Gastroesophageal sphincter (tissue), 4 donors: ENCODE measurements around the gene ARID1B. TPM values are rescaled to one million over a fixed set of nuclear protein-coding genes. Genes with fewer than 3 reads are reported as not detected.

Source experiments
- ATAC-seq: fragments of 150-250 bp; one replicate; pipeline ENCODE4 v1.9.1; 2016; ENCODE audit warnings: mild to moderate bottlenecking, moderate library complexity
- H3K27ac ChIP-seq, 4 donors: fragments of 200-600 bp; sonication (generic) in 3 of 4; 1 replicate in 3 of 4; 2 replicates in 1 of 4; pipeline ENCODE4 v1.5.1; 2016 to 2019
- H3K27me3 ChIP-seq: fragments of 200-600 bp; sonication (generic); one replicate; pipeline ENCODE4 v1.5.1; 2019
- H3K36me3 ChIP-seq, 2 donors: fragments of 200-600 bp; sonication (generic); one replicate each; pipeline ENCODE4 v1.5.1; 2019; ENCODE audit warnings: control low read depth in 1 of 2
- H3K4me1 ChIP-seq, 3 donors: fragments of 200-600 bp; sonication (generic); 1 replicate in 2 of 3; 2 replicates in 1 of 3; pipeline ENCODE4 v1.5.1; 2016 to 2019; ENCODE audit warnings: control low read depth in 2 of 3
- H3K4me3 ChIP-seq, 2 donors: fragments of 200-600 bp; sonication (generic); one replicate each; pipeline ENCODE4 v1.5.1; 2019; ENCODE audit warnings: mild to moderate bottlenecking in 1 of 2, moderate library complexity in 1 of 2
- H3K9me3 ChIP-seq, 3 donors: fragments of 200-600 bp; sonication (generic); one replicate each; pipeline ENCODE4 v1.5.1; 2017 to 2019; ENCODE audit warnings: control low read depth in 2 of 3
- CTCF ChIP-seq, 4 experiments: fragments of 200-600 bp in 2 of 4; fragments of 450-650 bp in 2 of 4; sonication (generic) in 1 of 4; IDR thresholded peaks; one replicate each; pipeline ENCODE4 v1.5.1; 2017 to 2019; ENCODE audit warnings: antibody characterized with exemption in 4 of 4, mild to moderate bottlenecking in 2 of 4, moderate library complexity in 2 of 4
- EP300 ChIP-seq: sonication (generic); formaldehyde crosslinking; IDR thresholded peaks from one replicate; pipeline ENCODE4 v1.6.1; 2017; ENCODE audit warnings: antibody characterized with exemption, mild to moderate bottlenecking
- POLR2A ChIP-seq, 2 donors: fragments of 450-650 bp; IDR thresholded peaks; one replicate each; pipeline ENCODE4 v1.6.1; 2017; ENCODE audit warnings: antibody characterized with exemption in 2 of 2, mild to moderate bottlenecking in 2 of 2, moderate library complexity in 1 of 2
- POLR2AphosphoS5 ChIP-seq: sonication (generic); formaldehyde crosslinking; IDR thresholded peaks from one replicate; pipeline ENCODE4 v1.6.1; 2017; ENCODE audit warnings: antibody characterized with exemption
- WGBS, 2 donors: methylation state at CpG; one replicate each; pipeline ENCODE4 v1.1.5; 2018; ENCODE audit warnings: low coverage in 1 of 2; 5-methylcytosine and 5-hydroxymethylcytosine counted together
- total RNA-seq, 4 donors: library from RNA; depleted of rRNA; stranded (reverse); fragments of >200 nt; gene quantifications; one replicate each; pipeline ENCODE4 v1.1.0, GENCODE V29; 2016

ARID1B gene
- total RNA-seq, 4 donors from 2014 or later: 40.0 to 106 (median 79.7) TPM

- Histone ChIP-seq H3K27ac (peak overlapping the region in 2 of 4 donors; percentile 88), H3K27me3 (no peaks in the 10 kb centered on the region), H3K9me3 (no peaks in the 10 kb centered on the region), H3K36me3 (no peaks in the 10 kb centered on the region), H3K4me3 (no peak overlapping the region), H3K4me1 (peaks cover 3 to 39% (median 10%) of the 10 kb centered on the region in 3 donors)
- no peak for ATAC-seq
- TF ChIP-seq EP300 (no peak), CTCF (IDR thresholded peaks at IDR 0.05) (peak in 3 of 4 experiments; percentile 4 to 39 (median 17)), POLR2AphosphoS5 (no peak)
- WGBS, 2 donors: 78 to 81% methylated on average over 9 to 26 of the region's 36 CpGs
These were observed 450.3 kb downstream of the ARID1B start for GRCh38 chr6:157227202-157228166.

- no peaks in the 10 kb centered on the region for H3K27me3 ChIP-seq
- H3K27ac ChIP-seq: no peak overlapping the region
- no peaks in the 10 kb centered on the region for H3K9me3 ChIP-seq
- WGBS, 2 donors: 77 to 85% methylated on average over 7 to 15 of the region's 23 CpGs
- peaks cover 3 to 39% (median 10%) of the 10 kb centered on the region in 3 donors for H3K4me1 ChIP-seq
- ATAC-seq: no peak
- TF ChIP-seq POLR2A (IDR thresholded peaks at IDR 0.05) (no peak), CTCF (IDR thresholded peaks at IDR 0.05) (no peak), POLR2AphosphoS5 (no peak), EP300 (no peak)
- no peak overlapping the region for H3K4me3 ChIP-seq
- no peaks in the 10 kb centered on the region for H3K36me3 ChIP-seq
These were observed 451.4 kb downstream of the ARID1B start for GRCh38 chr6:157228426-157229131.

GRCh38 chr6:157229132-157229618 lies 452.0 kb downstream of the ARID1B start:
- no peaks in the 10 kb centered on the region for H3K36me3 ChIP-seq
- ATAC-seq: no peak
- H3K27ac ChIP-seq: no peak overlapping the region
- H3K4me3 ChIP-seq: no peak overlapping the region
- 68 to 83% methylated on average over 3 of the region's 8 CpGs for WGBS, 2 donors
- TF ChIP-seq CTCF (IDR thresholded peaks at IDR 0.05) (no peak), POLR2AphosphoS5 (no peak), POLR2A (IDR thresholded peaks at IDR 0.05) (no peak), EP300 (no peak)
- H3K4me1 ChIP-seq: peaks cover 3 to 37% (median 10%) of the 10 kb centered on the region in 3 donors
- H3K27me3 ChIP-seq: no peaks in the 10 kb centered on the region
- H3K9me3 ChIP-seq: no peaks in the 10 kb centered on the region

- no peak for ATAC-seq
These were observed 452.5 kb downstream of the ARID1B start for GRCh38 chr6:157229713-157230112.

More at GRCh38 chr6:157229713-157230112, 452.5 kb downstream of the ARID1B start:
- no peak for TF ChIP-seq POLR2AphosphoS5
- no peak for TF ChIP-seq EP300
- no peak for TF ChIP-seq CTCF (IDR thresholded peaks at IDR 0.05)
- no peak for TF ChIP-seq POLR2A (IDR thresholded peaks at IDR 0.05)
- Histone ChIP-seq H3K36me3 (no peaks in the 10 kb centered on the region), H3K4me1 (peaks cover 3 to 32% (median 10%) of the 10 kb centered on the region in 3 donors), H3K9me3 (no peaks in the 10 kb centered on the region), H3K4me3 (no peak overlapping the region), H3K27me3 (no peaks in the 10 kb centered on the region), H3K27ac (no peak overlapping the region)
- WGBS, 2 donors: 88 to 89% methylated on average over 6 to 8 of the region's 8 CpGs
